ENCODE data around the gene SLC2A4RG.
"Not testable (repeated sequence)": the region's sequence is repeated elsewhere in the genome, so short reads cannot be mapped to it uniquely, and the experiment has no call there.

SLC2A4RG gene

DNA sequence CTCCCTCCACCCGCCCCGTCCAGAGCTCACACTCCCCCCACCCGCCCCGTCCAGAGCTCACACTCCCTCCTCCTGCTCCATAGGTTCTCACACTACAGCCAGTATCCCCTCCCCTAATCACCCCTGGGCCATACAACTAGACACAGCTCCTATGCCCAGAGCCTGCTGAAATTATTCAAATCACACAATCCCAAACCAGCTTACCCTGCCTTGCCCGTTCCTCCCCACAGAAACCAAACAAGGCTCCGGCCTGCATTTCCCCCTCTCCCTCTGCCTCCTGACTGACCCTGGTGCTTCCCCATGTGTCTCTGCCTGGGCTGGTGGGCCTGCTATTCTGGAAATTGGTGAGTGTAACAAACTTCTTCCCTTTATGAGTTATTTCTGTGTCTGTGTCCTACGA lies 18.6 kb downstream of the SLC2A4RG start:
- no peak for DNase-seq

DNA sequence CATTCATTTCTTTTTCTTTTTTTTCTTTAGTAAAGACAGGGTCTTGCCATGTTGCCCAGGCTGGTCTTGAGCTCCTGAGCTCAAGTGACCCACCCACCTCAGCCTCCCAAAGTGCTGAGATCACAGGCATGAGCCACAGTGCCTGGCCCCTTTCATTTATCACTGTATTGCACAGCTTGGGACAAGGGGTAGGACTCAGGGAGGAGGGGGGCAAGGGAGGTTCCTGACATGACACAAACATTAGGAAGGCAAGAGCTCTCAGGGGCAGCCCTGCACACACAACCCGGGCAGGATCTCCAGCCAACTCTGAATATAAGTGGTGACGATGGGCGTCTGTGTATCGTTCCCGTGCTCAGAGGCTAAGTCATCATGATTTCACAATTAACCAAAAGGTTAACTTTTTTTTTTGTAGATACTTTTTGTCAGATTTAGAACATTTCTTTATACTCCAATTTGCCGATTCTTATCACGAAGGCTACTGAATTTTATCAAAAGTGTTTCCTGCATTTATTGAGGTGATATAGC lies 19.9 kb downstream of the SLC2A4RG start:
- DNase-seq = no peak

DNA sequence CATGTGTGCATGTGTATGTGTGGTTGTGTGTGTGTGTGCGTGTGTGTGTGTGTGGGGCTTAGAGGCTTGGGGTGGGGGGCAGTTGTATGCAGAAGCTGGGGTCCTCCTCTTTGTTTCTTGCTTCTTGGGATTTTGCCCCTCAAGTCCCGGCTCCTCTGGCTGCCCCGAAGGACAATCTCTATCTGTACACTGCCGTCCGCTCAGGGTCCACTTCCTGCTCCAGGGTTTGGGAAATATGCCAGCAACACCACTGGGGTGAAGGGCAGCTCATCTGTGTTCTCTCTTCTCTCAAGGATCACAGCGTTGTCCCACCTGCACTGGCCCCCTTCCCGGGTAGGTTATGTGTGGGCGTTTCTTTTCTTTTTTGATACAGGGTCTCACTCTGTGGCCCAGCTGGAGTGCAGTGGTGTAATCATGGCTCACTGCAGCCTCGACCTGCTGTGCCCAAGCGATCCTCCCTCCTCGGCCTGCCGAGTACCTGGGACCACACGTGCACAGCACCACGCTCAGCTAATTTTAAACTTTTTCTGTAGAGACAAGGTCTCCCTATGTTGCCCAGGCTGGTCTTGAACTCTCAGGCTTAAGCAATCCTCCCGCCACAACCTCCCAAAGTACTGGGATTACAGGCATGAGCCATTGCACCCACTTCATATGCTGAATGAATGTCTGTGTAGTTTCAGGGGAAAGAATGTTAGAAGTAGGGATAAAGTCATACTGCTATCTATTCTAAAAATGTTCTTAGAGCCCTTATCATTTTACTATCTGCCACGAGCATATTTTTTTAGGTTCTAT lies 25.7 kb downstream of the SLC2A4RG start:
- DNase-seq = no peak

DNA sequence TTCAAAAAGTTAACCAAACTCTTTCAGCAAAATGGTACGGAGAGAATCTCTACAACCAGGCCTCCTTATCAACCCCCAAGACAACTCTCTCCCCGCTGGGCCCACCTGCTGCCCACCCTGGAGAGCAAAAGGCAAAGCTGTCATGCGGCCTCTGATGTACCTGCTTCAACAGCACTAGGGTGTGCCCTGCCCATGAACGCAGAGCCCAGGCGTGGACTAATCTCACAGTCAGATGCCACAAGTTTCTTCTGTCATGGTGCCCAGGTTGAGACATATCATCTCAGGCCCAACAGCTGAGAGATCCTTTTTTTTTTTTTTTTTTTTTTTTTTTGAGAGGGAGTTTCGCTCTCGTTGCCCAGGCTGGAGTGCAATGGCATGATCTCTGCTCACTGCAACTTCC lies 26.3 kb downstream of the SLC2A4RG start:
- no peak for DNase-seq

DNA sequence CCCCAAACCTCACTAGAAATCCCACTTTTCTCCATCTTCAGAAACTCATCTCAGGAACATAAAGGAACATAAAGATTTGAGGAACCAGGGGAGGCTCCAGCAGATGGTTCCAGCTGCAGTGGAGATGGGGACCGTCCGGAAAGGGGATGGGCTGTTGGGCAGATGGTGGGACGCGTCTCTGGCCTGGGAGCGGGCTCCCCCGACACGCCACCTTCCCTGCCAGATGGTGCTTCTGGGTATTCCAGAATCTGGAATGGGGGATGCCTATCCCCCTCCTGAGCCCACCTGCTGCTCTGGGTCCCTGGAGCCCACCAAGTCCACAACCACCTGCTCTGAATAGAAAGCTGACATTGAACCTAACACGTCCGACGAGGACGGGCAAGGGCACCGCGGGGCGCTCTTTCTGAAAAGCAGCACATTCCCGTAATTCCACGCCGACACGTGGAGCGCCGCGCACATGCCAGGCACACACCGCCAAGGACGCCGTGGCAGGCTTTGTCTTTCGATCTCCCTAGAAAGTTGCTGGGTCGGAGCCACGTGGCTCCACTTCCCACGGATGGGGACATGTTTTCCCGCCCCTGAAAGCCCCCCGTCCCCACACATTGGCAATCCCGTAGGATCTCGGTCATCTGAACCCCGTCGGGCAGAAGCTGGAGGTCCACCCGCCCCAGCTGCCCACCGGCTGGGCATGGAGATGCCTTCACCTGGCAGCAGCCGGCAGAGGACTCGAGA lies 27.3 kb downstream of the SLC2A4RG start:
- DNase-seq = no peak

DNA sequence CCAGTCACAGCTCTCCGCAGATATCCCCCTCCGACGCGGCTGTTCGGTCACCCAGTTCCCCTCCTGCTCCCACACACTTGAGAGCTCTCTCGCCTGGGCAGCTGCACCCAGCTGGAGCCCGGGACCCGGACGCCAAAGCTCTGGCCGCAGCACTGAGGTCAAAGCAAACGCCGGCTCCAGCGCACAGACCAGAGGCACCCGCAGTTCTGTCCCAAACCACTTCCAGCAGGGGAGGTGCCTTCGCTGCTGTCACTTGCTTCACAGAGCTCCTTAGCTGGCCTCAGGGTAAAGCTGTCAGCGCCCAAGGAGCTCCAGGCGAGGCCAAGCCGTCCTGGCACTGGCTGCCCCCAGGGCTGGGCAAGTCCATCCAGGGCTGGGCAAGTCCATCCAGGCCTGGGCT lies 27.9 kb downstream of the SLC2A4RG start:
- no peak for DNase-seq

DNA sequence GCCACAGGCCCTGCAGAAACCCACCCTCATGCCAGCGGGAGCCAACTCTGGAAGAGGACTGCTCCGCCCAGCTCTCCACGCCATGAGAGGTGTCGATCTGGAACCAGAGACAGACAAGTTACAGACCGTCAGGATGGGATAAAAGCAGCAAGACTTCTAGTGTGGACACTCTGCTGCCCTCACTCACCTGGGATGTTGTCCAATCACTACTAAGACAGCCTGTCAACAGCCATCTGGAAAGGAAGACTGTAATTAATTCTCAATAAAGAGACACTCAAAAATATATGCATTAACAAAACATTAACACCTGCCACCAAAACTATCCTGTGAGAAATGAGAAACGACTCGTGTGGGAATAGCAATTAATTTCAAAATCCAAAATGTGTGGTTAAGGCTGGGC lies 28.3 kb downstream of the SLC2A4RG start:
- no peak for DNase-seq

DNA sequence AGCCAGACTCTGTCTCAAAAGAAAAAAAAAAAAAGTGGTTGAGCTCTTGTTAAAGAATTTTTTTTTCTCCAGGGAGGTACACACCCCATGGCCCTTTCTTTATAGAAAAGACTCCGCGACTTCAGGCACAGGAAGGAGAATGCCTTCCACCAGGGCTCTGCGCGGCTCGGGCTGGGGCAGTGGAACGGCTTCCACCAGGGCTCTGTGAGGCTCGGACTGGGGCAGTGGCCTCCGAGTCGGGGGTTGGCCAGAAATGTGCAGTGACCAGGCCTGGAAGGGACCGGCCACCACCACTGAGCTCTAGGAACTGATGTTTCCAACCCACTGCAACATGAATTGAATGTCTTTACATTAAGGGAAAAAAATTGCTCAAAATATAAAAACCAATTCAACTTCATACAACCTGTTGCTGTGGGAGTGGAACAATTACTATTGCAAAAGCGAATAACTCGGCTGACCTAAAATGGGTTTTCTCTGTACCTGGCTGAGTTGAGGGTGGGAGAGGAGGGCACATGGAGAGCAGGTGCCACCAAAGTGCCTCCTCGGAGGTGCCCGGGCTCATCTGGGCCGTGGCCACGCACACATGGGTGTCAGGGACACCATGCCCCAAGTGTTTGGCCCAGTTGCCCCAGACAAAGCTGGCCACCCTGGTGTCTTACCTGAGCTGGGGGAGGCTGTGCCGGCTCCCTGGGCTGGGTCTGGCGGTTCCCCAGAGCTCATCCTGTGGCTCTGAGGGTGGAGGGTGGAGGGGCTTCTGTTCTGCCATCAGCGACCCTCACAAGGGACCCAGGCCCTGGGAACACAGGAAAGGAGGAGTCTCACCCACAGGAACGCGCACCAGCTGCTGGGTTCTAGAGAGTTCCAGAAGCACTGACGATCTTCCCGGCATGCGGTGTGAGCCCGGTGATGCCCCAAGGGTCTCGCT lies 29.3 kb downstream of the SLC2A4RG start:
- no peak for DNase-seq

DNA sequence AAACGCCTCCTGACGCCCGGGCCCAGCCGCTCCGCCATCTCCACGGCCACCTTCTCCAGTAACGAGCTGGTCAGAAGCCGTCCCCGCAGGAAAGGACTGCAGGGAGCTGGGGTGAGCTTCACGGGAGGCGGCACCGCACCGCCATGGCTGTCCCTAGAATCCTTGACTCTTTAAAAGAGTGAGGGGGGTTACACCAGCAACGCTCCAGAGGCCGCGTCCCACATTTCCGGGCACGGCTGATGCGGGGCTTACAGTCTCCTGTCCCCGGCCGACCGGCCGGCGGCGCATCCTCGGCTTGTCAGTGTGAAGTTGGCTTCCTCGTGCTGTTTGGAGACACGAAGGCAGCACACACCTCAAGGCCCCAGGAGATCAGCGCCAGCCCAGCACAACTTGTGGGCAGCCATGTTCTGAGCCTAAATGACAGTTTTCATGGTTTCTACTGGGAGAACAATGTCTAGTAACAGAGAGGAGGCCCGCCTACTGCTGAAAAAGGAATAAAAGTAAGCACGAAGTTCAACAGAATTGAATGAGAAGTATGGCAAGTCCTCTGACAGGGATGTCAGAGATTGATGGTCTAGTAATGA lies 30.4 kb downstream of the SLC2A4RG start:
- DNase-seq = no peak

DNA sequence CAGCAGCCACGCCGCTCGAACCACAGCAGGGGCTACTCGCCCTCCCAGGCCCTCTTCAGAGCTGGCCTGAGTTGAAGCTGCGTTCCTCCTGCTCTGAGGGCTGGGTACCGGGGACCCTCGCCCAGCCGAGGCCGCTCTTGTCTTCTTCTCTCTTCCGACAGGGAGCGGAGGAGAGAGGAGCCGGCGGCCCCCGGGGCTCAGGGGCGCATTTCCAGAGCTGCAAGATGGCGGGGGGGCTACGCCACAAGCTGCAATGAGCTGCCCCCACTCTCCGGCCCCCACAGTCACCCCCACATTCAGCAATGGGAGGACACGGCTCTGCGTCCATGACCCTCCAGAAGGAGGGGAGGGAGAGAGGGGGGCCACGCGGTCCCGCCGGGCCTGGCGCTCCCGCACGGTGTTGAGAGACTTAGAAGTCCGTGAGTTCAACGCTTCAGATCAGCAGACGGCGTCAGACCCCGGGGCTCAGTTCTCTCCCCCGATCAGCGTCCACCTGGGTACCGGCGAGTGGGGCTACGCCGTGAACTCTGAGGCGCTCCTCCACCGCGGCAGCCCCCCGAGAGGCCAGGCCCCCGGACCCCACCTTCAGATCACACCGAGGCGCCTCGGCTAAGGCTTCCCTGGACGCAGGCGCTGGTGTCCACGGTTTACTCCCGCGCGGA lies 31.6 kb downstream of the SLC2A4RG start:
- DNase-seq = no peak

DNA sequence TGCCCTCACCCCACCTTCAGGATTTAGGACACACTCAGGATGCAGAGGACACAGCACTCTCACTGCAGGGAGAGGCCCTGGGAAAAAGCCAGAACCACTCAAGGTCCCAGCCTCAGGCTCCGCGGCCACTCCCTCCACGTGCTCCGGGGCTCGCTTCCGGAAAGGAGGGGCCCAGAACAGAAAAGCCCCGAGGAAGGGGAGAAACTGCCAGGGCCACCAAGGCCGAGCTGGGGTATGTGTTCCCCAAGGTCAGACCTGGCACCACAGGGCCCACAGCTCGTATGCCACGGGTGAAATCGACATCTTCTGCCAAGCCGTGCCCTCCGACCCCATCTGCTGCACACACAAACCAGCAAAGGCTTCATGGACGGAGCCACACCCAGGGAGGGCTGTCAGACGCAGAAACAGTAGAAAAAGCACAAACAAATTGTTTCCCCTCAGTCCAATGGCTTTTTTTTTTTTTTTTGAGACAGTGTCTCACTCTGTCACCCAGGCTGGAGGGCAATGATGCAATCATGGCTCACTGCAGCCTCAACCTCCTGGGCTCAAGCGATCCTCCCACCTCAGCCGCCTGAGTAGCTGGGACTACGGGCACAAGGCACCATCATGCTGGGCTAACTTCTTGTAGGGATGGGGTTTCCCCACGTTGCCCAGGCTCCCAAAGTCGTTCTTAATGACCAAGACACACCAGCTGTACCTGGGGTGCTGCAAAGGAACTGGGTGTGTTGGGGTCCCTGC lies 33.4 kb downstream of the SLC2A4RG start:
- DNase-seq = no peak

DNA sequence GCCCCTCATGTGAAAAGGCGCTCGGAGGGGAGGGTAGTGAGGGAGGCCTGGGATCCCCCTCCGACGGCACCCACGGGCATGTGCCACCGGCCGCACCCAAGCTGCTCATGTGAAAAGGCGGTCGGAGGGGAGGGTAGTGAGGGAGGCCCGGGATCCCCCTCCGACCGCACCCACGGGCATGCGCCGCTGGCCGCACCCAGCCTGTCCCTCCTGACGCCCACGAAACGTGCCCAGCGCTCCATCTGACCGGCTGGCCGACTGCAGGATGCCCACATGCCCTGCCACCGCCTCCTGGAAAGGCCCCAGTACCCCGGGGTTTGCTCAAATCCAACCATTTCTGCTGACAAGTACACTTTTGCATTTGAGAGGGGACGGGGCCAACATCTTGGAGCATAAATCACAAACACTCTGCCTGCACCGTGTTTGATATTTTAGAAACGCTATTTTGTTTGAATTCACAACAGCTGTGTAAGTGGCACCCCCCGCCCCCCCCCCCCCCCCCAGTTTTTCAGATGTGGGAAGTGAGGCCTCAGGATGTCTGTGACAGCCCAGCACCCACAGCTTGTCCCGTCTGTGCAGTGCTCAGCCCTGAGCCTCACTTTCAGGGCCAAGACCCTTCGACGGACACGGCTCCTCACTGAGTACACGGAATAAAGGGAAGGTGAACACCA lies 34.1 kb downstream of the SLC2A4RG start:
- DNase-seq = no peak

DNA sequence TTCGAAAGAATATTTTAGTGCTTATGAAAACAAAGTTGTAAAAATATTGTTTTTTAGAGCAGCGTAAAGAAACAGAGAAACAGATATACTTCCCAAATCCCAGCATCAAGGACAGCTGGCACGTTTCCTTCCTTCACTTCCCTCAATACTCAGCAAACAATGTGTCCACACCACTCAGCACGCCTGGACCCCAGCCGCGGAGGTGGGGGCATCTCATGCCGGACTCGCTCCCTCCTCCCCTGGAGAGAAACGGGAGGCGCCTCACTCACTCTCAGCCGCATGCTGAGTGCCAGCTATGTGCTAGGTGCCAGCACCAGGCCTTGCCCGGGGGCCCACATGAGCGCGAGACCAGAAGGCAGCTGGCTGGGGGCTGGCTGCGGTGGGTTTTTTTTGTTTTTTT lies 34.7 kb downstream of the SLC2A4RG start:
- no peak for DNase-seq

DNA sequence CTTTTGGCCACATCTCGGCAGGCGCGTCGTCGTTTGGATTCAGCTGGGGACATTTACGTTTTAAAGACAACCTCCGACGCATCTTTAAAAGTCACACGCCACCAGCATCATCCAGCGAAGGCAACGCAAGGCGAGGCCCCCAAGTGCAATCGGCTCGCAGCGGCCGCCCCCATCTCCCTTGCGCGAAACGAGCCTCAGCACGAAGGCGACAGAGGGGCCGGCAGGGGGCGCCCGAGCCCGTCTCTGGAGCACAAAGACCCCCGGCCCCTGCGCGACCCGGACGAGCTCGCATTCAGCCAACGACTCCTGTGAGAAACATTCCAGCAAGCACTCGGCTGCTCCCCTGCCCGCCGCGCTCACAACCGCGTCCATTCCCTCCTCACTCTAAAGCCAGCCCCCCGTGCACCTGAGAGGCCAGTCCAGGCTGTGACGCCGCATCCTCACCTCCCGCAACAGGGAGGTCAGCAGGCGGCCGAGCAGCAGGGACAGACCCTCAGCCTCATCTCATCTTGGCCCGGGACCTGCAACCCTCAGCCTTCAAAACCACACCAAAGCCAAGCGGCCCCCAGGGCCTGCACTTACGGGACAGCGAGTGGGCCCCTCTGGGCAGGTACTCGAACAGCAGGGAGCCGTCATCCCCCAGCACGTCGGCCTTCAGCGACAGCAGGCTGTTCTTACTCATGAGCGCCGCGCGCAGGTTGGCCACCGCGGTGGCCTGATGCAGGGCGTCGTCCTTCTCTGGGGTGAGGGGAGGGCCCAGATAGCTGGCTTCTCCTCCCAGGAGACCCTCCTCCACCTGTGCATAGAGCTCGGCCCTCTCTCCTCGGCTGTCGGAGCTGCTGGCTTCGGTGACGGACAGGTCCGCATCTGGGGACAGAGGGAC lies 35.8 kb downstream of the SLC2A4RG start:
- no peak for DNase-seq

DNA sequence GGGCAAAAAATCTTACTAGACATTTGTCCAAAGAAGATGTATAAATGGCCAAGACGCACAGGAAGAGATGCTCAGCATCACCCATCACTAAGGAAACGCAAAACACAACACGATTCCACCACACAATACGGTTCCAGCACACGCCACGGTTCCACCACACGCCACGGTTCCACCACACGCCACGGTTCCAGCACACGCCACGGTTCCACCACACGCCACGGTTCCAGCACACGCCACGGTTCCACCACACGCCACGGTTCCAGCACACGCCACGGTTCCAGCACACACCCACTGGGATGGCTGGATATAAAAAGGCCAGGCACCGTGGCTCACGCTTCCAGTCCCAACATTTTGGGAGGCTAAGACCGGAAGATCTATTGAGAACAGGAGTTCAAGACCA lies 37.3 kb downstream of the SLC2A4RG start:
- not testable (repeated sequence) for DNase-seq

DNA sequence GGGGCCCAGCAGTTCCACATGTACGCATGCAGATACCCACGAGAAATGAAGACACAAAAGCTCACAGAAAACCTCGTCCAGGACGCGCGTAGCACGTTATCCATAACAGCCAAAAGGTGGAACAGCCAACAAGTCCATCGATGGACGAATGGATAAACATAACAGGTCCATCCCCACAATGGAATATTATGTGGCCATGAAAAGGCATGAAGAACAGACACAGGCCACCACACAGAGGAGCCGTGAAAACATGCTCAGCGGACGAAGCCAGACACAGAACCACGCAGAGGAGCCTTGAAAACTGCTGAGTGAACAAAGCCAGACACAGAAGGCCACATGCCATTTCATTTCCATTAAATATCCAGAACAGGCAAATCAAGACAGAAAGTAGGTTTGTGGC lies 38.0 kb downstream of the SLC2A4RG start:
- DNase-seq = no peak

DNA sequence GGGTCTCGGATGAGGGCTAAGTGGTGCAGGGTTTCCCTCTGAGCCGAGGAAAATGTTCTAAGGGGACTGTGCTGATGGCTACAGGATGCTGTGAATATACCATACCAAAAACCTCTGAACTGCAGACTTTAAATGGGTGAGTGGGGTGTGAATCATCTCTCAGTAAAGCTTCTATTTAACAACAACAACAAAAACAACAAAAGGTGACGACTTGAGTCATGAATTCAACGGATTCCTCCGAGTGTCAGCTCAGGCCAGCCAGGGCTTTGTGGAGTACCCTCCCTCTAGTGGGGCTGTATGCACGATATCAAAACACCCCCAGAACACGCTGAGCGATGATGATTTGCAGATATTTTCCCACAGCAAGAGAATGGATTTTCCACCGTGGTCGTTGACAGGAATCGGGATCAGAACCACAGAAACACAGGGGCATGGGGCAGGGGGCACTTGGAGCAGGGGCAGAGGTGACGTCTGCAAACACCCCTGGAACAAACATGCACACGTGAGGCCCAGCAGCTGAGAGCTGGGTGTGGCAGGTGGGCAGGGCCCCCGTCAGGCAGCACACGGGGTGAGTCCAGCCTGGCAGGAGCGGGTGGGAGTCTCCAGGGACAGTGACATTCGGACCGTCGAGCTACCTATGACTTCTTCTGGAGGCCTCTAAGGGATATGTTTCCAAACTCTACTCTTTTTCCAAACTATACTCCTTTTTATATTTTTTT lies 38.6 kb downstream of the SLC2A4RG start:
- no peak for DNase-seq

DNA sequence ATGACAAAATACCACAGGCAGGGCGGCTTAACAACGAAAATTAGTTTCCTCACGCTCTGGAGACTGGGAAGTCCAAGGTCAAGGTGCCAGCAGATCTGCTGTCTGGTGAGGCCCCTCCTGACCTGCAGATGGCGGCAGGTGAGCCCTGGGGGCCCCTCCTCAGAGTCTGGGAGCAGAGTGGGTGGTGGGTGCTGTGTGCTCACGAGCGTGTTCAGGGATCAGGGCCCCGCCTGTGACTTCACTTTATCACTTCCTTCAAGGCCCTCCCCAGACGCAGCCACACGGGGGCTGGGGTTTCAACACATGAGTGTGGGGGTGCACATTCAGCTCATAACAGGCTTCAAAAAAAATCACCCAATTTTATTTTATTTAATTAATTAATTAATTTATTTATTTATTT lies 39.3 kb downstream of the SLC2A4RG start:
- no peak for DNase-seq

DNA sequence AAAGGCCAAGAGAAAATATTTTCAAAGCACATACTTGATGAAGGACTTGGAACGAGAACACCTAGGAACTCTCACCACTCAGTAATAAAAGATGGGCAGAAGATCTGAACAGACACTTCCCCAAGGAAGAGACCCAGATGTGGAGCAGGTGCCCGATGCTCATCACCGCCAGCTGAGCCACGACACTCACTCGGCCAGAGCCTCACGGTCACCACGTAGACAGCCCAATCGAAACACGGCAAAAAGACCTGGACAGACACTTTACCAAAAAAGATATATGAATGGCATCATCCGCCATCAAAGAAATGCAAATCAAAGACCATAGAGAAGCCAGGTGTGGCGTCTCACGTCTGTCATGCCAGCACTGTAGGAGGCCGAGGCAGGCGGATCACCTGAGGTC lies 41.6 kb downstream of the SLC2A4RG start:
- no peak for DNase-seq
